Astrocyte (in vitro differentiated cells and primary cell): ENCODE data around the gene NCF4. TPM values are rescaled to one million over a fixed set of nuclear protein-coding genes. Genes with fewer than 3 reads are reported as not detected.

Source experiments
- DNase-seq: peaks from one replicate; pipeline ENCODE4 v3.0.0-alpha.2; 2010; ENCODE audit warnings: low read depth
- FAIRE-seq: peaks from 2 replicates; lab custom pipeline; 2011; peaks lifted over from hg19 to GRCh38; lab: Jason Lieb, UNC
- H2AFZ ChIP-seq: 2 replicates; pipeline ENCODE4 v1.6.0; 2012; ENCODE audit warnings: low read depth, low read length, inconsistent platforms
- H3K27ac ChIP-seq: 2 replicates; pipeline ENCODE4 v1.5.1; 2011; ENCODE audit warnings: low read depth, low read length, inconsistent platforms
- H3K27me3 ChIP-seq: 2 replicates; pipeline ENCODE4 v1.6.0; 2011; ENCODE audit warnings: low read length, inconsistent platforms; ENCODE audit not compliant: insufficient read depth
- H3K36me3 ChIP-seq: 2 replicates; pipeline ENCODE4 v1.5.1; 2011; ENCODE audit warnings: low read length, inconsistent platforms; ENCODE audit not compliant: insufficient read depth
- H3K4me1 ChIP-seq: 2 replicates; pipeline ENCODE4 v1.5.1; 2011; ENCODE audit warnings: low read length, inconsistent platforms; ENCODE audit not compliant: insufficient read depth
- H3K4me2 ChIP-seq: 2 replicates; pipeline ENCODE4 v1.6.0; 2012; ENCODE audit warnings: low read length, inconsistent platforms
- H3K4me3 ChIP-seq: 2 replicates; pipeline ENCODE4 v1.5.1; 2011; ENCODE audit warnings: low read depth, mild to moderate bottlenecking, low read length, inconsistent platforms; ENCODE audit not compliant: insufficient read depth
- H3K79me2 ChIP-seq: 2 replicates; pipeline ENCODE4 v1.6.0; 2012; ENCODE audit warnings: mild to moderate bottlenecking, low read length, inconsistent platforms; ENCODE audit not compliant: insufficient read depth
- H3K9ac ChIP-seq: 2 replicates; pipeline ENCODE4 v1.6.0; 2012; ENCODE audit warnings: mild to moderate bottlenecking, low read length, inconsistent platforms
- H3K9me3 ChIP-seq: 2 replicates; pipeline ENCODE4 v1.5.1; 2012; ENCODE audit warnings: low read depth, mild to moderate bottlenecking, low read length, inconsistent platforms; ENCODE audit not compliant: insufficient read depth
- H4K20me1 ChIP-seq: 2 replicates; pipeline ENCODE4 v1.6.0; 2012; ENCODE audit warnings: low read length, inconsistent platforms; ENCODE audit not compliant: insufficient read depth
- H3K27ac Mint-ChIP-seq: one replicate; pipeline ENCODE4 v1.8.0; 2021; ENCODE audit warnings: mild to moderate bottlenecking, mixed read lengths; ENCODE audit not compliant: unreplicated experiment
- H3K27me3 Mint-ChIP-seq: one replicate; pipeline ENCODE4 v1.8.0; 2021; ENCODE audit warnings: low read depth, mixed read lengths; ENCODE audit not compliant: unreplicated experiment
- H3K36me3 Mint-ChIP-seq: one replicate; pipeline ENCODE4 v1.8.0; 2021; ENCODE audit warnings: low read depth, mixed read lengths; ENCODE audit not compliant: unreplicated experiment
- H3K4me1 Mint-ChIP-seq: one replicate; pipeline ENCODE4 v1.8.0; 2021; ENCODE audit warnings: low read depth, mixed read lengths; ENCODE audit not compliant: unreplicated experiment
- H3K4me3 Mint-ChIP-seq: one replicate; pipeline ENCODE4 v1.8.0; 2021; ENCODE audit warnings: mild to moderate bottlenecking, moderate library complexity, mixed read lengths; ENCODE audit not compliant: unreplicated experiment
- H3K9me3 Mint-ChIP-seq: one replicate; pipeline ENCODE4 v1.8.0; 2021; ENCODE audit warnings: mild to moderate bottlenecking, mixed read lengths; ENCODE audit not compliant: unreplicated experiment
- CTCF ChIP-seq: IDR thresholded peaks from 2 replicates; pipeline ENCODE4 v1.5.1; 2011; ENCODE audit warnings: low read depth, mild to moderate bottlenecking, inconsistent platforms, low read length, moderate library complexity; ENCODE audit not compliant: insufficient read depth
- EZH2 ChIP-seq: IDR thresholded peaks from 2 replicates; pipeline ENCODE4 v1.6.1; 2012; ENCODE audit warnings: mild to moderate bottlenecking, low read length, inconsistent platforms; ENCODE audit not compliant: insufficient read depth
- total RNA-seq: library from RNA; stranded (reverse); gene quantifications from 2 replicates; pipeline ENCODE4 v1.2.1, GENCODE V29; 2021

Gene NCF4
- total RNA-seq, 1 donor from 2014 or later: not detected

GRCh38 chr22:36887162-36887561 is 26.4 kb downstream of the NCF4 start:
- Histone ChIP-seq H3K4me1 (no peaks in the 10 kb centered on the region), H3K4me2 (no peak overlapping the region), H3K27me3 (peaks cover 4% of the 10 kb centered on the region), H3K36me3 (no peaks in the 10 kb centered on the region), H3K4me3 (no peak overlapping the region), H3K27ac (no peak overlapping the region), H3K9me3 (no peaks in the 10 kb centered on the region), H3K79me2 (no peaks in the 10 kb centered on the region), H4K20me1 (no peaks in the 10 kb centered on the region), H2AFZ (no peak overlapping the region), H3K9ac (no peak overlapping the region)
- no peak overlapping the region for H3K4me3 Mint-ChIP-seq
- H3K9me3 Mint-ChIP-seq: peaks cover 15% of the 10 kb centered on the region
- H3K36me3 Mint-ChIP-seq: no peaks in the 10 kb centered on the region
- H3K27me3 Mint-ChIP-seq: peaks cover 3% of the 10 kb centered on the region
- DNase-seq: no peak
- no peak for FAIRE-seq
- TF ChIP-seq CTCF (no peak), EZH2 (no peak)
- H3K4me1 Mint-ChIP-seq: peaks cover 5% of the 10 kb centered on the region
- H3K27ac Mint-ChIP-seq: no peak overlapping the region

- H3K4me2 ChIP-seq: no peak overlapping the region
- Mint-ChIP-seq H3K4me3 (no peak overlapping the region), H3K27me3 (peaks cover 4% of the 10 kb centered on the region), H3K4me1 (peaks cover 5% of the 10 kb centered on the region), H3K9me3 (peaks cover 8% of the 10 kb centered on the region), H3K27ac (no peak overlapping the region), H3K36me3 (no peaks in the 10 kb centered on the region)
- H3K79me2 ChIP-seq: no peaks in the 10 kb centered on the region
- no peaks in the 10 kb centered on the region for H4K20me1 ChIP-seq
- TF ChIP-seq EZH2 (no peak), CTCF (no peak)
- H3K4me3 ChIP-seq: no peak overlapping the region
- no peak overlapping the region for H3K27ac ChIP-seq
- no peak overlapping the region for H3K9ac ChIP-seq
- H3K9me3 ChIP-seq: no peaks in the 10 kb centered on the region
- H2AFZ ChIP-seq: no peak overlapping the region
- FAIRE-seq: no peak
- H3K36me3 ChIP-seq: no peaks in the 10 kb centered on the region
- no peaks in the 10 kb centered on the region for H3K27me3 ChIP-seq
- DNase-seq: no peak
- no peaks in the 10 kb centered on the region for H3K4me1 ChIP-seq
Observed at GRCh38 chr22:36891646-36892045, 30.8 kb downstream of the NCF4 start.

- Histone ChIP-seq H3K9me3 (no peaks in the 10 kb centered on the region), H2AFZ (no peak overlapping the region), H3K9ac (no peak overlapping the region), H3K4me3 (no peak overlapping the region), H3K27ac (no peak overlapping the region), H3K79me2 (no peaks in the 10 kb centered on the region), H3K4me1 (no peaks in the 10 kb centered on the region), H4K20me1 (no peaks in the 10 kb centered on the region), H3K27me3 (no peaks in the 10 kb centered on the region), H3K4me2 (no peak overlapping the region), H3K36me3 (no peaks in the 10 kb centered on the region)
- DNase-seq (no peak), FAIRE-seq (no peak)
- TF ChIP-seq CTCF: no peak
- TF ChIP-seq EZH2: no peak
- no peak overlapping the region for H3K27ac Mint-ChIP-seq
- no peak overlapping the region for H3K4me3 Mint-ChIP-seq
- H3K9me3 Mint-ChIP-seq: peaks cover 8% of the 10 kb centered on the region
- peaks cover 9% of the 10 kb centered on the region for H3K27me3 Mint-ChIP-seq
- peaks cover 5% of the 10 kb centered on the region for H3K4me1 Mint-ChIP-seq
- no peaks in the 10 kb centered on the region for H3K36me3 Mint-ChIP-seq
Observed at GRCh38 chr22:36892292-36892691, 31.5 kb downstream of the NCF4 start.
